Activated CD8-positive, alpha-beta memory T cell treated with anti-CD3 and anti-CD28 coated beads for 1 hour (primary cell): ENCODE results near the gene CDRT15L2.
"Not testable (repeated sequence)": the region's sequence is repeated elsewhere in the genome, so short reads cannot be mapped to it uniquely, and the experiment has no call there.

Experiments used
- DNase-seq, 2 donors: peaks; one replicate each; pipeline ENCODE4 v3.0.0-alpha.2; 2020; ENCODE audit warnings: low read depth in 1 of 2; ENCODE audit errors: extremely low read depth in 1 of 2

Gene CDRT15L2

DNA sequence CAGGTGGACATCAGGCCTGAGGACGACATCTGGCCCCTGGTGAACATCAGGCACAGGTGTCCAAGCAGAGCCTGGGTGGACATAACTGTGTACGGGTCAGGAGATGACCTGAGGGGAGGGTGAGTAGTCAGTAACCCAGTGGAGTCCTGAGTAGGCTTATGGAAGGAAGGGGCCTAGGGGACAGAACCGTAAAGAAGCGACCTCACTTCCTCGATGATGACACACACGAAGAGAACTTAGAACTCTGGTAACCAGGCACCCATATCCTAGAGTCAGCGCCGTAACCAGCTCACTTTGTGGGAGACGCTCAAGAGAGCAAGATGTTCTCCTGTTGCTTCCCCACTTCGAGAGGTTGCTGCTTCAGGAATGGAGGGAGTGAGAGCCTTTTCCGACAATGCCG is at the start of gene CDRT15L2:
Gene CDRT15L2 (plus strand): TSS at position 301 of the 400 bp plus-strand sequence. CDS start 20 bp downstream, at position 321.
- DNase-seq = not testable (repeated sequence)

- DNase-seq = not testable (repeated sequence)
Observed at GRCh38 chr17:20530104-20530503, 49.4 kb upstream of the CDRT15L2 start.

DNA sequence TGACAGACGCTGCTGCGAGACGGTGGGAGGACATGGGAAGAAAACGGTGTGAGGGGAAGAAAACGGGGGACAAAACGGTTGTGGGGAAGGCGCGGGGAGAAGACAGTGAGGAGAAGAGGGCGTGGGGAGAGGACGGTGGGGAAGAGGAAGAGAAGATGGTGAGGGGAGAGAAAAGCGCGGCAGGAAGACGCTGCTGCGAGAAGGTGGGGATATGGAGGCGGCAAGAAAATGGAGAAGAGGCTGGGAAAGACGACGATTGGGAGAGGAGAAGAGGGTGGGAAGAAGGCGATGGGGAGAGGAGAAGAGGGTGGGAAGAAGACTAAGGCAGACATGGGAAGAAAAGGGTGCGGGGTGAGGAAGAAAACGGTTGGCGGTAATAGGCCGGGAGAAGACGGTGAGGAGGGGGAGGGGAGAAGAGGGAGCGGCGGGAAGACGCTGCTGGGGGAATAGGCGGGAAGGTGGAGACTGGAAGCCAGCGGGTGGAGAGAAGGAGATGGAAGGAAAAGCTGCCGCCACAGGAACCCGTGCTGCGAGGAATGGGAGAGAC is 46.9 kb upstream of the CDRT15L2 start:
- DNase-seq = not testable (repeated sequence)

DNA sequence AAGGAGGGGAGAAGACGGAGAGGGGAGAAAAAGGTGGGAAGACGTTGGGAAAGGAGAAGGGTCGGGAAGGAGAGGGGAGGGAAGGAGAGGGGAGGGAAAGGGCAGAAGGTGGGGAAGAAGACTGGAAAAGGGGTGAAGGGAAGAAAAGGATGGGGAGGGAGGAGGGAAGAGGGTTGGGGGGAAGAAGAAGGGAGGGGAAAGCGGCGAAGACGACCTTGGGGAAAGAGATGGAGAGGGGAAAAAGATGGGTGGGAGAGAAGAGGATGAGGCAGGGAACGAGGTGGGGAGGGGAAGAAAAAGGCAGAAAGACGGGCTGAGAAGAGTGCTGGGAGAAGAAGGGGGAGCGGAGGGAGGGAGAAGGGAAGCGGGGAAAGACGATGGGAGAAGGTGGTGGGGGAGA is 46.3 kb upstream of the CDRT15L2 start:
- DNase-seq = not testable (repeated sequence)

- DNase-seq = not testable (repeated sequence)
Observed at GRCh38 chr17:20534711-20535550, 44.6 kb upstream of the CDRT15L2 start.

DNA sequence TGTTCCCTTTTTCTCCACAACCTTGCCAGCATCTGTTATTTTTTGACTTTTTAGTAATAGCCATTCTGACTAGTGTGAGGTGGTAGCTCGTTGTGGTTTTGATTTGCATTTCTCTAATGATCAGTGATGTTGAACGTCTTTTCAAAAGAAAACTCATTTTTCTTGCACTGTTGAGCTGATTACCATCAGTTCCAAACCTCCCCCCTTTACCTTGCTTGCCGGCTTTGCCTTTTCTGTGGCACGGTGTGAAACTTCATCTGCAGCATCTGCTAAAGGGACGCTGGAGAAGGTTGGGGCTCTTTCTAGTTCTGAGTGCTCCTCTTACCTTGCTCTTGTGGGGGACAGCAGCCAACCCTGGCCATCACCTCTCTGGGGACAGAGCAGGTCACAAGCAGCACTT is 39.1 kb upstream of the CDRT15L2 start:
- not testable (repeated sequence) for DNase-seq

- DNase-seq = not testable (repeated sequence)
Observed at GRCh38 chr17:20540865-20541264, 38.7 kb upstream of the CDRT15L2 start.

DNA sequence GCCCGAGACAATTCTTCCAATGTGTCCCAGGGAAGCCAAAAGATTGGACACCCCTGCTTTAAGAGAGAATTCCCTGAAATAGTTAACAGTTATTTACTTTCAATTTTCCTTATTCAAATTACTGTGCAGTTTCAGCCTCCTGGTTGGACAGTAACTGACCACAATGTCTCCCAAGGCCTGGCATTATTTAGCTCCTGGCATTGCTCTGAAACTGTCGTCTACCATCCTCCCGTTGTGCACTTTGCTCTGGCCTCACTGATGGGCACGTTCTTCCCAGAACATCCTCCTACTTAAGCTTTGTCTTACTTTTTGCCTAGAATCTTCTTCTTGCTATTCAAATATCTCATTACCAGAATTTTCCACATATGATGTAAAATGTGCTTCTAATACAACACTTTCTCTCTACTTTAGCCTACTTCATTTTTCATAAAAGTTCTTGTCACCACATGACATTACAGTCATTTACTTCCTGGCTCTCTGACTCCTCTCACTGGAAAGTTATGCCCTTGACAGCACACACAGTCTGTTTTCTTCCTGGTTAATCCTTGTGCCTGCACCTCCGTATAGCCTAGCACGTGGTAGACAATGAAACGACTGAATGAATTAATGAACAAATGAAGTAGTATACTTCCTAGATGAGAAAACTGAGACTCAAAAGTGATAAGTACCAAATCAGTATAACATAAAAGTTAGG is 37.5 kb upstream of the CDRT15L2 start:
- DNase-seq = not testable (repeated sequence)

- DNase-seq = not testable (repeated sequence)
Observed at GRCh38 chr17:20547923-20548322, 31.6 kb upstream of the CDRT15L2 start.

- not testable (repeated sequence) for DNase-seq
Observed at GRCh38 chr17:20552920-20553319, 26.6 kb upstream of the CDRT15L2 start.

- not testable (repeated sequence) for DNase-seq
Observed at GRCh38 chr17:20554728-20555127, 24.8 kb upstream of the CDRT15L2 start.

DNA sequence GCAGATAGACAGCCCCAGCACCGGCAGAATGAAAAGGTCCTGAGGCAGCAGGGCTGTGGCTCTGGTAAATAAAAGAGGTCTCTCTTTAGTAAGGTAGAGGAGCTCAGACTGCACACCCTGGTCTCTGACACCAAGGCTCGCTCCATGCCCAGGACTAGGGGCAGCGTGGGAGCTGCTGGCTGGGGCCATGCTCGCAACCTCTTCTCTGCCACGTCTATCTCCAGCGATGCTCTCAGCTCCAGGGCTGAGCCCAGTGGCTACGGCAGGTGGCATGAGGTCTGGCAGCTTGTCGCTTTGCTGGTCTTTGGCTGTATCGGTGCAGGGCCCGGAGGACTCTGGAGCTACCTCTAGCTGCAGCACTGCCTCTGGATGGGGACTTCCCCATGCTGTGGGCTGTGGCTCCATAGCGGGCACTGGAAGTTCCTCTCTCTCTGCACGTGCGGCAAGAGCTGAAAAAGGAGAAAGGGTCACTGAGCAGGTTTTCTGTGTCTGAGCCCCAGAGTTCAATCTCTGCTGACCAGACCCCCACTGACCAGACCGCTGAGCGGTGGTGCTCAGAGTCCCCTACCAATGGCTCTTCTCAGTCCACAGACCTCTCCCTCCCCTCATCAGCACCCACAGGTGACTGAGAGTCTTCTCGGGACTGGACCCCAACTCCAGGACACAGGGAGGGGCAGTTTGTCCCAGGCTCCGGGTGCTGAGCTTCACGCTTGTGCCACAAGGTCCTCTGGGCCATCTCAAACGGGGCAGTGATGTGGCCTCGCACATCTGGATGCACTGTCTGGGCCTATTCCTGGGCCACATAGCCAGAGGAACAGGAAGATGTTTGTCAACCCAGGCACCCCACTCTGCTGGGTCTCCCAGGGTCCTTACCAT is 24.2 kb upstream of the CDRT15L2 start:
- not testable (repeated sequence) for DNase-seq

GRCh38 chr17:20558096-20558495 is 21.4 kb upstream of the CDRT15L2 start:
- not testable (repeated sequence) for DNase-seq

DNA sequence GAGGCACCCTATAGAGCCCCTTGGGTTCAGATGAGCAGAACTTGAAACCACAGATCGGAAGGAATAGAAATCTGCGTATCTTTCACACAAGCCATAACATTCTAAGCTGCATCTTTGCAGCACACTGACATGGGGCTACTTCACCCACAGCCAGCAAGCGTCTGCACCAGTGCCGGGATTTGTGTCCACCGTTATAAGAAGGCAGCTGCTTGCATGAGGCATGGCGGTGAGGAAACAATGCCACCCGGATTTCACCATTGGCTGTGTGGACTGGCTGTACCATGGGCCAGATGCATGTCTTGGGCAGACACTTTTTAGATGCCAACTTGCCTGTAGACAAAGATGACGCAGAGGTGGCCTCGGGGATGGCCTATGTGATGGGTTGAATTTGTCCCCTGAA is 20.5 kb upstream of the CDRT15L2 start:
- not testable (repeated sequence) for DNase-seq

DNA sequence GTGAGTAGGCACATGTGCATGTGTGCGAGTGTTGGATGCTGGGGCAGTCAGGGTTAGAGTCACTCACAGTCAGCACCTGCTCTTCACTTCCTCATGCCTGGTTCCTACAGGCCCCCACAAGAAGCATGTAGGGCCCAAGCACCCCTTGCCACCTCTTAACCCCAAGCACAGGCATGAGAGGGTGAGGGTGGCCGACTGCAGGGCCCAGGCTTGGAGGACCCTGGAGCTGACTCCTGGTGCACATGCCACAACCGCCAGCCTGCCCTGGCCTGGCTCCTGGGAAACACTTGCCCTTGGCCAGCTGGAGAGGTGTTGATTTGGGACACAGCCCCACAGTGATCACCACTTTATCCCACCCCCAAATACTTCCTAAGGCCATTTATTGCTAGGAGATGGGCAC is 16.9 kb upstream of the CDRT15L2 start:
- no peak for DNase-seq

DNA sequence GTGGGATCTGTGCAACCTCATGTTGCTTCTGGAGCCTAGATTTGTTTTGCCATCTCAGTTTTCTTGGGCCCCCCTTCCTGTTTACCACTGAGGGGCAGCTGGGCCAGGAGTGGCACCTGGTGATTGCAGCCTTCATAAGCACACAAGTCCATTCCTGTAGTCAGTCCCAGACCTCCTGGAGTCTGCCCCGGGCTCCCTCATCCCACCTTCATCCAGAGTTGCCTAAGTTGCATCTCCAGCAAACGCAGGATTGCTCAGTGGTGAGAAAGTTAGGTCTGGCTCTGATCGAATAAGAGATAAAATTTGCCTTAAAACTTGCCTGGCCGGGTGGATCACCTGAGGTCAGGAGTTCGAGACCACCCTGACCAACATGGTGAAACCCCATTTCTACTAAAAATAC is 14.3 kb upstream of the CDRT15L2 start:
- not testable (repeated sequence) for DNase-seq

DNA sequence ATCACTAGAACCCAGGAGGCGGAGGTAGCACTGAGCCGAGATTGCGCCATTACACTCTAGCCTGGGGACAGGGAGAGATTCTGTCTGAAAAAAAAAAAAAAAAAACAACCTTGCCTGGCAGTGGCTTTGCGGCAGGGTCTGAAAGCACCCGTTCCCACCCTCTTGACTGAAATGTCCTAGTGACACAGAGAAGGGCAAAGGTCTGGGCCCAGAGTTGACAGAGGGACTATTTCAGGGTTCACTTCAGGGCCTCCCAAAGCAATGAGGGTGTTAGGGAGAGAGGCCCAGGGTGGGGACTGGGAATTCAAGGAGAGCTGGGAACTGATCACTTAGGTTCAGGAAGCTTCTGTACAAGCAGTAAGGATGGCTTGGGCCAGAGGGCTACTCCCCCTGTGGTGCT is 13.8 kb upstream of the CDRT15L2 start:
- DNase-seq = no peak

- DNase-seq = not testable (repeated sequence)
Observed at GRCh38 chr17:20566736-20567135, 12.8 kb upstream of the CDRT15L2 start.

GRCh38 chr17:20567421-20567820 is 12.1 kb upstream of the CDRT15L2 start:
- not testable (repeated sequence) for DNase-seq

GRCh38 chr17:20568604-20569003 is 10.9 kb upstream of the CDRT15L2 start:
- not testable (repeated sequence) for DNase-seq

- not testable (repeated sequence) for DNase-seq
Observed at GRCh38 chr17:20571653-20572052, 7.9 kb upstream of the CDRT15L2 start.
